OCI-LY1 (cell line): ENCODE data around the gene SIX1.

ENCODE experiments used
- H2AFZ ChIP-seq: fragments of 200-600 bp; sonication (generic), shearing (Covaris generic); 2 replicates; pipeline ENCODE4 v1.6.0; 2014; ENCODE audit warnings: antibody characterized with exemption, mild to moderate bottlenecking, low read length
- H3F3A ChIP-seq: fragments of 200-600 bp; sonication (generic), shearing (Covaris generic); 2 replicates; pipeline ENCODE4 v1.6.0; 2014; ENCODE audit warnings: mild to moderate bottlenecking, antibody characterized with exemption, low read length, moderate library complexity; ENCODE audit not compliant: insufficient read depth
- H3K27ac ChIP-seq: fragments of 200-600 bp; sonication (generic); 2 replicates; pipeline ENCODE4 v1.5.1; 2014; ENCODE audit warnings: low read length, mixed run types, mild to moderate bottlenecking, low read depth; ENCODE audit not compliant: poor library complexity, severe bottlenecking
- H3K27me3 ChIP-seq: fragments of 200-600 bp; sonication (generic); 2 replicates; pipeline ENCODE4 v1.6.0; 2014; ENCODE audit warnings: antibody characterized with exemption, mild to moderate bottlenecking, low read length, moderate library complexity; ENCODE audit not compliant: insufficient read depth
- H3K36me3 ChIP-seq: fragments of 200-600 bp; sonication (generic); 2 replicates; pipeline ENCODE4 v1.6.1; 2014; ENCODE audit warnings: mild to moderate bottlenecking, antibody characterized with exemption, low read length, moderate library complexity, mixed read lengths; ENCODE audit not compliant: insufficient read depth
- H3K4me1 ChIP-seq: fragments of 200-600 bp; sonication (generic); 2 replicates; pipeline ENCODE4 v1.5.1; 2014; ENCODE audit warnings: mild to moderate bottlenecking, low read length, moderate library complexity; ENCODE audit not compliant: insufficient read depth, severe bottlenecking
- H3K4me2 ChIP-seq: fragments of 200-600 bp; sonication (generic), shearing (Covaris generic); 2 replicates; pipeline ENCODE4 v1.6.1; 2014; ENCODE audit warnings: low read length
- H3K4me3 ChIP-seq: fragments of 200-600 bp; sonication (generic); 2 replicates; pipeline ENCODE4 v1.5.1; 2014; ENCODE audit warnings: low read length, low read depth, mild to moderate bottlenecking, mixed read lengths; ENCODE audit not compliant: poor library complexity, severe bottlenecking
- H3K79me2 ChIP-seq: fragments of 200-600 bp; shearing (Covaris generic); 2 replicates; pipeline ENCODE4 v1.6.1; 2016; ENCODE audit warnings: mixed run types, low read length, mixed read lengths; ENCODE audit not compliant: insufficient read depth
- H3K9ac ChIP-seq: fragments of 200-600 bp; sonication (generic), shearing (Covaris generic); 2 replicates; pipeline ENCODE4 v1.6.1; 2014; ENCODE audit warnings: mild to moderate bottlenecking, low read length, mixed read lengths
- H3K9me2 ChIP-seq: fragments of 200-600 bp; sonication (generic), shearing (Covaris generic); 2 replicates; pipeline ENCODE4 v1.6.1; 2014; ENCODE audit warnings: low read depth, mild to moderate bottlenecking, low read length, mixed read lengths
- H3K9me3 ChIP-seq: fragments of 200-600 bp; shearing (Covaris generic); 2 replicates; pipeline ENCODE4 v1.6.1; 2014; ENCODE audit warnings: low read length, mixed read lengths
- H4K20me1 ChIP-seq: fragments of 200-600 bp; sonication (generic), shearing (Covaris generic); 2 replicates; pipeline ENCODE4 v1.6.0; 2016; ENCODE audit warnings: mild to moderate bottlenecking, low read length; ENCODE audit not compliant: insufficient read depth
- CTCF ChIP-seq: fragments of 200-600 bp; sonication (generic), shearing (Covaris generic); IDR thresholded peaks from 2 replicates; pipeline ENCODE4 v1.5.1; 2017; ENCODE audit warnings: mild to moderate bottlenecking, antibody characterized with exemption, low read length, moderate library complexity, mixed read lengths
- EZH2 ChIP-seq: fragments of 200-600 bp; sonication (generic), shearing (Covaris generic); IDR thresholded peaks from 2 replicates; pipeline ENCODE4 v1.8.0; 2017; ENCODE audit warnings: borderline replicate concordance, mixed run types, mild to moderate bottlenecking, antibody characterized with exemption, low read length, moderate library complexity, mixed read lengths

Gene SIX1

DNA sequence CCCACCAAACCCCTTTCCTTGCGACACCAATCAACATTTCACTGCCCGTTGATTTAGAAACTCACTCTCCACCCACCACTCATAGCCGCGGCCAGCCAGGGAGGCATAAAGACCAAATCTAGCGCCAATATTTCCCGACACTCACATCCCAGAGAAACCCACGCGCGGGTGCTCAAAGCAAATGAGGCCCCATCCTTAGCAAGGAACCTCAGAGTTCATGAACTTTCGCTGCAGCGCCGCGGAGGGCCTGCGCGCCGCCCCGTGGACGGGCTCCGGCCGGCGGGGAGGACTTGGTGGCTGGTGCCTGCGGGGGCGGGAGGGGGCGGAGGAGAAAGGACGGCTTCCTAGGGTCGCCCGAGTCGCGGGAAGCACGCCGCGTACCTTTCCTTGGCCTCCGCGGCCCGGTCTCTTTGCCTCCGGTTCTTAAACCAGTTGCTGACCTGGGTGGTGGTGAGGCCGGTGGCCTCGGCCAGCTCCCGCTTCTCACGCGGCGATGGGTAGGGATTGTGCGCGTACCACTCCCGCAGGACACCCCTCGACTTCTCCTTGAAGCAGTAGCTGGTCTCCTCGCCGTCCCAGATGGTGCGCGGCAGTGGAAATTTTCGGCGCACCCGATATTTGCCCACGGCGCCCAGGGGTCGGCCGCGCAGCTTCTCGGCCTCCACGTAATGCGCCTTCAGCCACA lies 886 bp downstream of the SIX1 start:
- Histone ChIP-seq H3K4me1 (peaks cover 18% of the 10 kb centered on the region), H3K9ac (no peak overlapping the region; the same call in 1 of the 2 replicates), H3K27me3 (peaks cover 16% of the 10 kb centered on the region; the same call in 1 of the 2 replicates), H3K4me2 (peak overlapping the region; percentile 59), H3K27ac (no peak overlapping the region), H3K79me2 (no peaks in the 10 kb centered on the region), H4K20me1 (no peaks in the 10 kb centered on the region), H2AFZ (no peak overlapping the region), H3K36me3 (no peaks in the 10 kb centered on the region), H3K4me3 (peak overlapping the region; percentile 57), H3K9me3 (no peaks in the 10 kb centered on the region), H3F3A (no peaks in the 10 kb centered on the region), H3K9me2 (no peaks in the 10 kb centered on the region)
- TF ChIP-seq EZH2 (no peak), CTCF (no peak)

GRCh38 chr14:60647837-60648248 lies 1.4 kb downstream of the SIX1 start:
- Histone ChIP-seq H3K9me3 (no peaks in the 10 kb centered on the region), H3K79me2 (no peaks in the 10 kb centered on the region), H3K27me3 (peaks cover 16% of the 10 kb centered on the region; the same call in 1 of the 2 replicates), H3K9me2 (no peaks in the 10 kb centered on the region), H4K20me1 (no peaks in the 10 kb centered on the region), H3K27ac (no peak overlapping the region), H3K36me3 (no peaks in the 10 kb centered on the region), H3F3A (no peaks in the 10 kb centered on the region), H3K4me1 (peaks cover 18% of the 10 kb centered on the region), H2AFZ (no peak overlapping the region), H3K4me2 (peak overlapping the region; percentile 59; the same call in 1 of the 2 replicates), H3K9ac (no peak overlapping the region), H3K4me3 (peak overlapping the region; percentile 57)
- TF ChIP-seq EZH2 = no peak

GRCh38 chr14:60647081-60647836 lies 2.0 kb downstream of the SIX1 start:
- H3K4me3 ChIP-seq = peak overlapping the region; percentile 57
- no peak overlapping the region for H2AFZ ChIP-seq
- H3K27ac ChIP-seq = no peak overlapping the region
- H3K4me2 ChIP-seq = peak overlapping the region; percentile 59; the same call in 1 of the 2 replicates
- TF ChIP-seq CTCF = no peak
- TF ChIP-seq EZH2 = no peak
- no peaks in the 10 kb centered on the region for H3K79me2 ChIP-seq
- no peaks in the 10 kb centered on the region for H4K20me1 ChIP-seq
- no peaks in the 10 kb centered on the region for H3F3A ChIP-seq
- no peak overlapping the region for H3K9ac ChIP-seq
- no peaks in the 10 kb centered on the region for H3K9me3 ChIP-seq
- H3K27me3 ChIP-seq = peaks cover 16% of the 10 kb centered on the region; the same call in 1 of the 2 replicates
- H3K9me2 ChIP-seq = no peaks in the 10 kb centered on the region
- H3K4me1 ChIP-seq = peaks cover 18% of the 10 kb centered on the region
- no peaks in the 10 kb centered on the region for H3K36me3 ChIP-seq
